ENCODE results near the gene PHACTR1.
A peak's percentile ranks its signal among the peaks of the same experiment; 100 is the strongest.

PHACTR1 gene

GRCh38 chr6:12785921-12786320, 69.4 kb downstream of the PHACTR1 start:
- DNase-seq (ENCODE audit: low read depth): no peak

GRCh38 chr6:12791371-12791770, 74.8 kb downstream of the PHACTR1 start:
- no peak for DNase-seq (ENCODE audit: low read depth)

More at GRCh38 chr6:12785921-12786320, 69.4 kb downstream of the PHACTR1 start:
- no peak overlapping the region for H3K4me3 ChIP-seq (ENCODE audit: low read depth, low read length)

GRCh38 chr6:12798326-12798725, 81.8 kb downstream of the PHACTR1 start:
- no peak overlapping the region for H3K4me3 ChIP-seq (ENCODE audit: low read depth, low read length)
- no peak for DNase-seq (ENCODE audit: low read depth)

More at GRCh38 chr6:12791371-12791770, 74.8 kb downstream of the PHACTR1 start:
- no peak overlapping the region for H3K4me3 ChIP-seq (ENCODE audit: low read depth, low read length)

- H3K4me3 ChIP-seq (ENCODE audit: low read depth, low read length): no peak overlapping the region
- no peak for DNase-seq (ENCODE audit: low read depth)
Measured at GRCh38 chr6:12800120-12800519, 83.6 kb downstream of the PHACTR1 start.

- no peak for DNase-seq (ENCODE audit: low read depth)
- no peak overlapping the region for H3K4me3 ChIP-seq (ENCODE audit: low read depth, low read length)
Measured at GRCh38 chr6:12801141-12801540, 84.6 kb downstream of the PHACTR1 start.

- DNase-seq (ENCODE audit: low read depth): no peak
Measured at GRCh38 chr6:12802440-12802839, 85.9 kb downstream of the PHACTR1 start.

GRCh38 chr6:12803486-12803885, 86.9 kb downstream of the PHACTR1 start:
- no peak overlapping the region for H3K4me3 ChIP-seq (ENCODE audit: low read depth, low read length)
- no peak for DNase-seq (ENCODE audit: low read depth)

More at GRCh38 chr6:12802440-12802839, 85.9 kb downstream of the PHACTR1 start:
- no peak overlapping the region for H3K4me3 ChIP-seq (ENCODE audit: low read depth, low read length)

GRCh38 chr6:12804952-12805645, 88.5 kb downstream of the PHACTR1 start:
- DNase-seq (ENCODE audit: low read depth): no peak
- H3K4me3 ChIP-seq (ENCODE audit: low read depth, low read length): no peak overlapping the region

GRCh38 chr6:12806136-12806535, 89.6 kb downstream of the PHACTR1 start:
- H3K4me3 ChIP-seq (ENCODE audit: low read depth, low read length): no peak overlapping the region
- no peak for DNase-seq (ENCODE audit: low read depth)

GRCh38 chr6:12806796-12807195, 90.2 kb downstream of the PHACTR1 start:
- H3K4me3 ChIP-seq (ENCODE audit: low read depth, low read length): no peak overlapping the region
- no peak for DNase-seq (ENCODE audit: low read depth)

GRCh38 chr6:12811519-12811918, 95.0 kb downstream of the PHACTR1 start:
- no peak overlapping the region for H3K4me3 ChIP-seq (ENCODE audit: low read depth, low read length)
- no peak for DNase-seq (ENCODE audit: low read depth)

- no peak overlapping the region for H3K4me3 ChIP-seq (ENCODE audit: low read depth, low read length)
- peak; percentile 6 for DNase-seq (ENCODE audit: low read depth)
Measured at GRCh38 chr6:12813321-12813720, 96.8 kb downstream of the PHACTR1 start.

GRCh38 chr6:12814015-12814414, 97.4 kb downstream of the PHACTR1 start:
- no peak overlapping the region for H3K4me3 ChIP-seq (ENCODE audit: low read depth, low read length)
- DNase-seq (ENCODE audit: low read depth): no peak

- no peak for DNase-seq (ENCODE audit: low read depth)
- no peak overlapping the region for H3K4me3 ChIP-seq (ENCODE audit: low read depth, low read length)
Measured at GRCh38 chr6:12815089-12815488, 98.5 kb downstream of the PHACTR1 start.

- H3K4me3 ChIP-seq (ENCODE audit: low read depth, low read length): no peak overlapping the region
- no peak for DNase-seq (ENCODE audit: low read depth)
Measured at GRCh38 chr6:12815884-12816600, 99.5 kb downstream of the PHACTR1 start.

GRCh38 chr6:12818324-12818723, 101.8 kb downstream of the PHACTR1 start:
- H3K4me3 ChIP-seq (ENCODE audit: low read depth, low read length): no peak overlapping the region
- DNase-seq (ENCODE audit: low read depth): no peak

GRCh38 chr6:12823847-12824246, 107.3 kb downstream of the PHACTR1 start:
- no peak for DNase-seq (ENCODE audit: low read depth)
- H3K4me3 ChIP-seq (ENCODE audit: low read depth, low read length): no peak overlapping the region

- no peak for DNase-seq (ENCODE audit: low read depth)
- no peak overlapping the region for H3K4me3 ChIP-seq (ENCODE audit: low read depth, low read length)
Measured at GRCh38 chr6:12826584-12826983, 110.0 kb downstream of the PHACTR1 start.

- H3K4me3 ChIP-seq (ENCODE audit: low read depth, low read length): no peak overlapping the region
- DNase-seq (ENCODE audit: low read depth): no peak
Measured at GRCh38 chr6:12827921-12828320, 111.4 kb downstream of the PHACTR1 start.

GRCh38 chr6:12832226-12832735, 115.7 kb downstream of the PHACTR1 start:
- DNase-seq (ENCODE audit: low read depth): no peak
- H3K4me3 ChIP-seq (ENCODE audit: low read depth, low read length): no peak overlapping the region

GRCh38 chr6:12836009-12836408, 119.4 kb downstream of the PHACTR1 start:
- H3K4me3 ChIP-seq (ENCODE audit: low read depth, low read length): no peak overlapping the region
- no peak for DNase-seq (ENCODE audit: low read depth)
